Gastrocnemius medialis (tissue), 4 donors: Measurements from ENCODE around the gene CEACAM20.

Experiments
- POLR2A ChIP-seq, 2 donors: fragments of 450-650 bp; IDR thresholded peaks; one replicate each; pipeline ENCODE4 v1.6.1; 2017; ENCODE audit warnings: antibody characterized with exemption in 2 of 2, mild to moderate bottlenecking in 2 of 2, moderate library complexity in 2 of 2
- TF ChIP-seq, protein P1 (sequence below), 5 experiments: fragments of 450-650 bp in 3 of 5; fragments of 200-600 bp in 2 of 5; sonication (generic) in 2 of 5; IDR thresholded peaks in 4 of 5; conservative IDR thresholded peaks in 1 of 5; 1 replicate in 4 of 5; 2 replicates in 1 of 5; pipeline ENCODE4 v1.5.1; 2016 to 2019; ENCODE audit warnings: antibody characterized with exemption in 5 of 5, mild to moderate bottlenecking in 3 of 5, moderate library complexity in 3 of 5

DNA sequence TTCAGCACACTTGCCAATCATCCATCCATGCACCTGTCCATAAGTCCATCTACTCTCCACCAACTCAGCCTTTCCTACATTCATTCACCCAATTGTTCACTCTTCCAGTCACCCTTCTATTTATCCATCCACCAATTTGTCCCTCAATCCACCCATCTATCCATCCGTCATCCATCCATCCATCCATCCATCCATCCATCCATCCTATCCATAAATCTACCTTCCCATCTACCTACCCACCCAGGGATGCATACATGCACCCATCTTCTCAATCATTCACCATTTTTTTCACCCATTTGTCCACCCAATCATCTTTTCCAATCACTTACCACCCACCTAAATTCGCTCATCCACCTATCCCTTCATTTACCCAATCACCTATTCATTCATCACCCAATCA lies 14.6 kb upstream of the CEACAM20 start:
- TF ChIP-seq, protein P1, sequence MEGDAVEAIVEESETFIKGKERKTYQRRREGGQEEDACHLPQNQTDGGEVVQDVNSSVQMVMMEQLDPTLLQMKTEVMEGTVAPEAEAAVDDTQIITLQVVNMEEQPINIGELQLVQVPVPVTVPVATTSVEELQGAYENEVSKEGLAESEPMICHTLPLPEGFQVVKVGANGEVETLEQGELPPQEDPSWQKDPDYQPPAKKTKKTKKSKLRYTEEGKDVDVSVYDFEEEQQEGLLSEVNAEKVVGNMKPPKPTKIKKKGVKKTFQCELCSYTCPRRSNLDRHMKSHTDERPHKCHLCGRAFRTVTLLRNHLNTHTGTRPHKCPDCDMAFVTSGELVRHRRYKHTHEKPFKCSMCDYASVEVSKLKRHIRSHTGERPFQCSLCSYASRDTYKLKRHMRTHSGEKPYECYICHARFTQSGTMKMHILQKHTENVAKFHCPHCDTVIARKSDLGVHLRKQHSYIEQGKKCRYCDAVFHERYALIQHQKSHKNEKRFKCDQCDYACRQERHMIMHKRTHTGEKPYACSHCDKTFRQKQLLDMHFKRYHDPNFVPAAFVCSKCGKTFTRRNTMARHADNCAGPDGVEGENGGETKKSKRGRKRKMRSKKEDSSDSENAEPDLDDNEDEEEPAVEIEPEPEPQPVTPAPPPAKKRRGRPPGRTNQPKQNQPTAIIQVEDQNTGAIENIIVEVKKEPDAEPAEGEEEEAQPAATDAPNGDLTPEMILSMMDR (IDR thresholded peaks at IDR 0.05 in 4 of 5, conservative IDR thresholded peaks at IDR 0.05 in 1 of 5): no peak
- TF ChIP-seq POLR2A (IDR thresholded peaks at IDR 0.05): no peak
